Activated CD4-positive, alpha-beta memory T cell treated with anti-CD3 and anti-CD28 coated beads, Interleukin-2, amount 10 ng/mL, durations not matched to agents 7 days and 5 days (primary cell): Measurements from ENCODE around the gene BANP. TPM values are rescaled to one million over a fixed set of nuclear protein-coding genes. Genes with fewer than 3 reads are reported as not detected.
"Not testable (repeated sequence)": the region's sequence is repeated elsewhere in the genome, so short reads cannot be mapped to it uniquely, and the experiment has no call there.

Source experiments
- CTCF ChIA-PET: fragments of 350-600 bp; sonication (Branson Sonifier 250); formaldehyde crosslinking; loops from one replicate; lab custom pipeline; 2021; ENCODE audit warnings: antibody characterized with exemption, inconsistent platforms; lab: Charles Lee
- POLR2A ChIA-PET: fragments of 350-600 bp; sonication (Branson Sonifier 250); formaldehyde crosslinking; loops from one replicate; lab custom pipeline; 2021; ENCODE audit warnings: antibody characterized with exemption; lab: Charles Lee
- DNase-seq: peaks from one replicate; pipeline ENCODE4 v3.0.0-alpha.2; 2020
- H3K27ac Mint-ChIP-seq: one replicate; pipeline ENCODE4 v1.8.0; 2021; ENCODE audit warnings: mild to moderate bottlenecking, mixed read lengths
- H3K27me3 Mint-ChIP-seq: one replicate; pipeline ENCODE4 v1.8.0; 2021; ENCODE audit warnings: mixed read lengths
- H3K36me3 Mint-ChIP-seq: one replicate; pipeline ENCODE4 v1.8.0; 2021; ENCODE audit warnings: low read depth, mixed read lengths
- H3K4me1 Mint-ChIP-seq: one replicate; pipeline ENCODE4 v1.8.0; 2021; ENCODE audit warnings: mixed read lengths
- H3K4me3 Mint-ChIP-seq: one replicate; pipeline ENCODE4 v1.8.0; 2021; ENCODE audit warnings: mild to moderate bottlenecking, mixed read lengths
- H3K9me3 Mint-ChIP-seq: one replicate; pipeline ENCODE4 v1.8.0; 2021; ENCODE audit warnings: mixed read lengths
- total RNA-seq, 2 experiments: library from RNA; stranded (reverse); gene quantifications; one replicate each; pipeline ENCODE4 v1.2.3, GENCODE V29; 2021

The BANP gene
- total RNA-seq, 2 experiments from 2014 or later, result 33.6 to 38.9 TPM

DNA sequence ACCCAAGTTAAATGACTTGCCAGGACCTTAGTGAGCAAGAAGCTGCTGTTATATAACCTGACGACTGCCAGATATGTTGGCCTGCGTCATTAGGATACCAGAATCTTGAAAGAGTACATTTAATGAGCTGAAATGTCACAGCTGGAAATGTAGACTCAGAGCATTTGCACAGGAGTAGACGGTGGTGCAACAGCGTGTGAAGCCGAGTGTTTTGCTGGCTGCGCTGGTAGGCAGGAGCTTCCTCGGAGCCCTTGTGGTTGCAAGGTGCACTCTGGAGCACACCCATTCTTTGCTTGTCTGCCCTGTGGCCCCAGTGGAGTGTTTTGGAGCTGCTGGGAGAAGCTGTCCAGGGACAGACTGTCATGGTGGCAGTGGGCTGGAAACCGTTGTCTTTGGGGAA, 79.3 kb downstream of the BANP start:
- ChIA-PET POLR2A (no interaction called here), CTCF (no interaction called here)
- no peak for DNase-seq
- Mint-ChIP-seq H3K27ac (no peak overlapping the region), H3K4me1 (no peaks in the 10 kb centered on the region), H3K36me3 (peaks cover 6% of the 10 kb centered on the region), H3K27me3 (no peaks in the 10 kb centered on the region), H3K4me3 (no peak overlapping the region), H3K9me3 (no peaks in the 10 kb centered on the region)

- H3K27me3 Mint-ChIP-seq, H3K36me3 Mint-ChIP-seq, H3K4me3 Mint-ChIP-seq, DNase-seq, H3K9me3 Mint-ChIP-seq, H3K4me1 Mint-ChIP-seq, H3K27ac Mint-ChIP-seq, POLR2A ChIA-PET: not testable (repeated sequence)
- CTCF ChIA-PET, result interaction anchor here (1.0 kb wide), 1 partner anchor 57 kb away, joined by 3 read pairs; no protein-coding TSS in a partner anchor
These were observed 79.7 kb downstream of the BANP start for GRCh38 chr16:88030961-88031360.

- DNase-seq, CTCF ChIA-PET, H3K4me3 Mint-ChIP-seq, POLR2A ChIA-PET, H3K36me3 Mint-ChIP-seq, H3K4me1 Mint-ChIP-seq, H3K27me3 Mint-ChIP-seq, H3K27ac Mint-ChIP-seq, H3K9me3 Mint-ChIP-seq: not testable (repeated sequence)
These were observed 81.9 kb downstream of the BANP start for GRCh38 chr16:88033003-88033740.

GRCh38 chr16:88034770-88035169, 83.5 kb downstream of the BANP start:
- no peak for DNase-seq
- no peaks in the 10 kb centered on the region for H3K27me3 Mint-ChIP-seq
- H3K4me1 Mint-ChIP-seq, result no peaks in the 10 kb centered on the region
- H3K4me3 Mint-ChIP-seq, result no peak overlapping the region
- no peaks in the 10 kb centered on the region for H3K9me3 Mint-ChIP-seq
- H3K36me3 Mint-ChIP-seq, result peaks cover 10% of the 10 kb centered on the region
- no peak overlapping the region for H3K27ac Mint-ChIP-seq
- POLR2A ChIA-PET, result no interaction called here
- CTCF ChIA-PET, result no interaction called here

DNA sequence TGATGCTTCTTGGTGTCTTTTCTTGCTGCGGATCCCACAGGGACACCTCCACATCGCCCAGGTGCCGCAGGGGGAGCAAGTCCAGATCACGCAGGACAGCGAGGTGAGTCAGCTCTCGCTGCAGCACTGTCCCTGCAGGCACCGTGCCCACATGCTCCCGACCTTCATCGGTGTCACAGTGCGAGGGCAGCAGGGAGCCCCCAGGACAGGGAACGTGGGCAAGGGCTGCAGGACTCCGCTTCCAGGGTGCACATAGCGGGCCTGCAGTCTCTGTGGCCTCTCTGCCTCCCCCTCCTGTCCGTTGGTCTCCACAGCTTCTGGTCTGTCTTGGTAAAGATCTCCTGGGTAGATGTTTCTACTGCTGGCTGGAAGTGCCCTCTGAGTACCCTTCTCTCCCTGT, 84.1 kb downstream of the BANP start:
- POLR2A ChIA-PET, result no interaction called here
- H3K4me1 Mint-ChIP-seq, result no peaks in the 10 kb centered on the region
- H3K9me3 Mint-ChIP-seq, result no peaks in the 10 kb centered on the region
- no peak overlapping the region for H3K4me3 Mint-ChIP-seq
- DNase-seq, result no peak
- H3K36me3 Mint-ChIP-seq, result peaks cover 10% of the 10 kb centered on the region
- H3K27ac Mint-ChIP-seq, result no peak overlapping the region
- no peaks in the 10 kb centered on the region for H3K27me3 Mint-ChIP-seq
- CTCF ChIA-PET, result no interaction called here

DNA sequence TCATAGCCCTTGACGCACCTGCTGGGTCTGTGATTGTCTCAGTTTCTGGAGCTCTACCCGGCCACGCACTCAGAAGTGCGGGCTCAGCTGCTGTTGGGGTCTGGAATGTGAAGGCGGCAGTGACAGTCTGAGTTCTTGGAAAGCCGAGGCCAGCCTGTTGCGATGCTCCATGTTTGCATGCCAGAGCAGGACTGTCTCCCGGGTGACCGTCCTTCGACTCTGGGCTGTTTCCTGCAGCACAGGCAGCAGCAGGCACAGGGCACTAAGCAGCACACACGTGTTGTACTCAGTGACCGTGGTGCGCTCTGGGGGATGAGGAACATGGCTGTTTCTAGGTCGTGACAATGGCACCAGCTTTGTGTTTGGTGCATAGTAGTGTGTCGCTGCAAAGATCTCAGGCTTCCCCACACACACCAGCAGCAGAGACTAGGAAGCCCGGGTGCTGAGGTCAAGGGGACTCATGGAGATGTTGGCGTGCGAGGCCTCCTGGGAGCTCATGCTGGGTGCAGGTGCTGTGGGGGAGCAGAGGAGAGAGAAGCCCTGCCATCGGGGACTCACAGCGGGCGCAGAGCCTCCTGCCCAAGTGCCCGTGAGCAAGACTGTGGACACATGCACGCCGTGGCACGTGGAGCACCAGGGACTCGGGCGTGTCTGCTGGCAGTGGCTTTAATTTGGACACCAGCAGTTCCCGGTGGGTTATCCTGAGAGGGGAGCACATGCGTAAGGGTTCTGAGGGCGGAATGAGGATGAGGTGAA, 84.8 kb downstream of the BANP start:
- H3K36me3 Mint-ChIP-seq, CTCF ChIA-PET, H3K9me3 Mint-ChIP-seq, H3K4me1 Mint-ChIP-seq, H3K27ac Mint-ChIP-seq, DNase-seq, H3K4me3 Mint-ChIP-seq, H3K27me3 Mint-ChIP-seq, POLR2A ChIA-PET: not testable (repeated sequence)

- H3K4me1 Mint-ChIP-seq, H3K27me3 Mint-ChIP-seq, H3K36me3 Mint-ChIP-seq, H3K27ac Mint-ChIP-seq, CTCF ChIA-PET, DNase-seq, H3K9me3 Mint-ChIP-seq, POLR2A ChIA-PET, H3K4me3 Mint-ChIP-seq: not testable (repeated sequence)
These were observed 85.4 kb downstream of the BANP start for GRCh38 chr16:88036640-88036996.

- CTCF ChIA-PET, H3K36me3 Mint-ChIP-seq, H3K9me3 Mint-ChIP-seq, H3K27ac Mint-ChIP-seq, H3K4me3 Mint-ChIP-seq, H3K27me3 Mint-ChIP-seq, H3K4me1 Mint-ChIP-seq, DNase-seq, POLR2A ChIA-PET: not testable (repeated sequence)
These were observed 86.1 kb downstream of the BANP start for GRCh38 chr16:88037359-88037758.

DNA sequence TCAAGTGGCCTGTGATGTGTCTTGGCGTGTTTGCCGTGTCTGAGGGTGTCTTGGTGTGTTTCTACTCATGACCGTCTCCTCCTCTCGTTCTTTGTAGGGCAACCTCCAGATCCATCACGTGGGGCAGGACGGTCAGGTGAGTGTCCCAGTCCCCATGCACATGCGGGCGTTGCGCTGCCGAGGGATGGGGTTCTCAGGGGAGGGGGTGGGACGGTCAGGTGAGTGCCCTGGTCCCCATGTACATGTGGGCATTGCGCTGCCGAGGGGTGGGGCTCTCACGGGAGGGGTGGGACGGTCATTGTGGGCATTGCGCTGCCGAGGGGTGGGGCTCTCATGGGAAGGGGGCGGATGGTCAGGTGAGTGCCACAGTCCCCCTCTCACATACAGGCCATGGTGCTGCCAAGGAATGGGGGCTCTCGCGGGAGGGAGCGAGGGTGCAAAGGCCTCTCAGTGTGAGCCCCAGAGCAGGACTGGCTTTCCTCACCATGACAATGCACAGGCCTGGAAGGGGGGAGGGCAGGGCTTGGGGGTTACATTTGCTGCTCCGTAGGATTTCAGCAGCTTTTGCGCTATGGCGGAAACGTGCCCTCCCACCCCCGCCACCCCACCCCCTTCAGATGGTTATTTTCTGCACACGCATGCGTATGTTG, 86.8 kb downstream of the BANP start:
- H3K4me3 Mint-ChIP-seq, DNase-seq, H3K27ac Mint-ChIP-seq, H3K27me3 Mint-ChIP-seq, H3K36me3 Mint-ChIP-seq, POLR2A ChIA-PET, H3K9me3 Mint-ChIP-seq, H3K4me1 Mint-ChIP-seq, CTCF ChIA-PET: not testable (repeated sequence)

- H3K4me3 Mint-ChIP-seq, H3K36me3 Mint-ChIP-seq, H3K4me1 Mint-ChIP-seq, POLR2A ChIA-PET, DNase-seq, H3K27ac Mint-ChIP-seq, H3K27me3 Mint-ChIP-seq, H3K9me3 Mint-ChIP-seq, CTCF ChIA-PET: not testable (repeated sequence)
These were observed 87.3 kb downstream of the BANP start for GRCh38 chr16:88038526-88038908.

DNA sequence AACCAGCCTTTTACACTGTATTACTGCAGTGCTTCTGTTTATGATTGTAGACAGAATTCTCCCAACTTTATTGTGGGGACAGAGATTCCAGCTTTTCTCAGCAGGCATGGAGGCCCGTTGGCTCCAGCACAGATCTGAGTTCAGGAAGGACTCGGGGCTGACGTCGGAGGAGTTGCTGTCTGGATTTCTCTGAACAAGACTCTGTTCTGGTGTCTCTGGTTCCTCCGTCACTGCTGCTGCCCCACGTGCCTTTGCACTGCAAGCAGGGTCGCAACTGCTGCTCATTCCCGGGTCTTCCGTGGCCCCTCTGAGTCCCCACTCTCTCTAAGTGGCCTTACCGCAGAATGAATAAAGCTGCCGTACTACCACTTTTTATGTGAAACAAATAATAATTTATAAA, 88.4 kb downstream of the BANP start:
- H3K4me3 Mint-ChIP-seq, result no peak overlapping the region
- H3K27me3 Mint-ChIP-seq, result no peaks in the 10 kb centered on the region
- no peaks in the 10 kb centered on the region for H3K4me1 Mint-ChIP-seq
- CTCF ChIA-PET, result no interaction called here
- peaks cover 7% of the 10 kb centered on the region for H3K36me3 Mint-ChIP-seq
- no peaks in the 10 kb centered on the region for H3K9me3 Mint-ChIP-seq
- H3K27ac Mint-ChIP-seq, result no peak overlapping the region
- POLR2A ChIA-PET, result no interaction called here
- DNase-seq, result no peak

DNA sequence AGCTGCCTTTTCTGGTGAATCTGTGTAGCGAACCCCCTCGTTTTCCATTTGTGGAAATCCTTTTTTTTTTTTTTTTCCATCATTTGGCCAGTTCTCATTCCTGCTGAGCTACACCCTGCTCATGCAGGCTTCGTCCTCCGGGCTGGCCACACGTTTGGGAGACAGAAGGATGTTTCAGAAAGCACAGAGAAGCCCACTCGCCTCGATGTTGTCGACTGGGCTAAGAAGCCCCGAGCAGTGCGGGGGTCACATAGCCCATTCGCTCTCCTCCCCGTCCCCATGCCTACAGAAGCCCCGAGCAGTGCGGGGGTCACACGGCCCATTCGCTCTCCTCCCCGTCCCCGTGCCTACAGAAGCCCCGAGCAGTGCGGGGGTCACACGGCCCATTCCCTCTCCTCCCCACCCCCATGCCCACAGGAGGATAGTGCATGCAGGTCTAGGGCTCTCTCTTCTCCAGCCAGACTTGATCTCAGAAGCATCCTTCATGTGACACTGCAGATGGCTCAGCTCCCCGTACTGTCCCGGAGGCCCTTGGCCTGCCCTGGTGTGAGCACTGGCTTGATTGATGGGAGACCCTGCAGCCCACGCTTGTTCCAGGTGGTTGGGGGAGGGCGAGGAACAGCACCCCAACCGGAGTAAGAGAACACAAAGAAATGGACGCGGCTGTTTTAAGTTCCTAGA, 89.1 kb downstream of the BANP start:
- POLR2A ChIA-PET, CTCF ChIA-PET, H3K27me3 Mint-ChIP-seq, H3K4me1 Mint-ChIP-seq, DNase-seq, H3K27ac Mint-ChIP-seq, H3K9me3 Mint-ChIP-seq, H3K4me3 Mint-ChIP-seq, H3K36me3 Mint-ChIP-seq: not testable (repeated sequence)

DNA sequence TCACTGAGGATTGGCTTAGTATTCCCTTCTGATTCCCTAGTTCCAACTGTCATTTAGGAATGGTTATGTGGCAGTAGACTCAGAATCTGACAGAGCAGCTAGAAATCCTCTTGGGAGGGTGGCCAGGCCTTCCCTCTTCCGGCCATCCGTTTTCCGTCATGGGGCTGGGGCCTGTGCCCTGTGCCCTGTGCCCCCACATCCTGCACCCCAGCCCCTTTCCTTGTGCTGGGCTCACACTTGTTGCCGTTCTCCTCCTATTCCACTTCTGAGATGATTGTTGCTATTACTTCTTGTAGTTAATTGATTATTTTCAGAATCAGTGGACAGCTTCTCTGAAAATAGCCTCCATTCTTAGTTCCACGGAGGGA, 89.6 kb downstream of the BANP start:
- DNase-seq, H3K27ac Mint-ChIP-seq, H3K36me3 Mint-ChIP-seq, H3K9me3 Mint-ChIP-seq, H3K27me3 Mint-ChIP-seq, H3K4me1 Mint-ChIP-seq, H3K4me3 Mint-ChIP-seq, POLR2A ChIA-PET, CTCF ChIA-PET: not testable (repeated sequence)
